Right lobe of liver (tissue), 6 donors: ENCODE results near the gene B3GAT1. TPM values are rescaled to one million over a fixed set of nuclear protein-coding genes. Genes with fewer than 3 reads are reported as not detected.

Experiments used
- ATAC-seq, 4 donors: fragments of 200-7000 bp; cut with Tn5 transposase; one replicate each; pipeline ENCODE4 v1.9.1; 2020; ENCODE audit warnings: mild to moderate bottlenecking in 4 of 4, moderate library complexity in 4 of 4
- DNase-seq, 3 donors: peaks; one replicate each; pipeline ENCODE4 v3.0.0-alpha.2; 2020
- H3K27ac ChIP-seq, 3 donors: fragments of 200-600 bp; one replicate each; pipeline ENCODE4 v1.8.0; 2022
- H3K27me3 ChIP-seq, 2 donors: fragments of 200-600 bp; one replicate each; pipeline ENCODE4 v1.8.0; 2022
- H3K36me3 ChIP-seq, 4 donors: fragments of 200-600 bp; sonication (generic) in 1 of 4; one replicate each; pipeline versions ENCODE4 v1.5.1 to v1.8.0; 2017 to 2022; ENCODE audit warnings: control low read depth in 1 of 4
- H3K4me1 ChIP-seq, 4 donors: fragments of 200-600 bp; sonication (generic) in 1 of 4; one replicate each; pipeline versions ENCODE4 v1.5.1 to v1.8.0; 2017 to 2022; ENCODE audit warnings: control low read depth in 1 of 4
- H3K4me3 ChIP-seq, 3 donors: fragments of 200-600 bp; one replicate each; pipeline ENCODE4 v1.8.0; 2022
- H3K9me3 ChIP-seq, 4 donors: fragments of 200-600 bp; sonication (generic) in 1 of 4; one replicate each; pipeline versions ENCODE4 v1.5.1 to v1.8.0; 2017 to 2022; ENCODE audit warnings: control low read depth in 1 of 4
- CTCF ChIP-seq, 4 donors: fragments of 200-600 bp in 3 of 4; fragments of 450-650 bp in 1 of 4; IDR thresholded peaks; one replicate each; pipeline versions ENCODE4 v1.5.1 to v1.8.0; 2016 to 2022; ENCODE audit warnings: antibody characterized with exemption in 4 of 4, mild to moderate bottlenecking in 2 of 4
- POLR2A ChIP-seq: fragments of 450-650 bp; IDR thresholded peaks from one replicate; pipeline ENCODE4 v1.6.1; 2017; ENCODE audit warnings: antibody characterized with exemption, mild to moderate bottlenecking
- WGBS: methylation state at CpG from one replicate; pipeline ENCODE4 v1.1.6; 2018; ENCODE audit warnings: low coverage, low lambda C conversion rate; ENCODE audit not compliant: insufficient coverage; ENCODE audit errors: missing lambda C conversion rate; 5-methylcytosine and 5-hydroxymethylcytosine counted together
- intact Hi-C, 2 donors: fragments of 100-400 bp; cut with DNase I; formaldehyde crosslinking; loops; one replicate each; pipeline versions ENCODE4 v1.11.2 to v1.14.1; 2022
- total RNA-seq, 6 experiments: library from RNA; depleted of rRNA in 2 of 6; stranded (reverse); fragments of >200 nt in 2 of 6; fragmentation: NEBNext Ultra II Directional in 3 of 6; extraction: Animal tissue kit (Norgen Biotek cat#: 25700) in 3 of 6; gene quantifications; one replicate each; pipeline versions ENCODE4 v1.1.0 to v1.2.4, GENCODE V29; 2016 to 2023
- donor health status: DM: no; HTN: yes; CAD: no.
- donor health status: DM: no; HTN: no; CAD: no.
- donor health status: DM: no; HTN: no; CAD: no.
- donor health status: DM: no; HTN: yes; CAD: no.
- donor health status: DM: no; HTN: yes; CAD: no.

B3GAT1 gene
- total RNA-seq, 6 experiments from 2014 or later: 0.76 to 8.8 (median 5.1) TPM

- TF ChIP-seq CTCF (IDR thresholded peaks at IDR 0.05): no peak
- TF ChIP-seq POLR2A: no peak
- ATAC-seq: no peak
- Histone ChIP-seq H3K27ac (no peak overlapping the region), H3K4me1 (no peaks in the 10 kb centered on the region), H3K4me3 (no peak overlapping the region), H3K9me3 (no peaks in the 10 kb centered on the region), H3K36me3 (no peaks in the 10 kb centered on the region), H3K27me3 (no peaks in the 10 kb centered on the region)
- DNase-seq: peak in 1 of 3 donors; percentile 24
- intact Hi-C loops: no loop called here
- 86% methylated on average over 11 of the region's 14 CpGs for whole genome bisulfite sequencing
Measured at GRCh38 chr11:134377876-134378275, 34.2 kb downstream of the B3GAT1 start.

- DNase-seq (peak in 1 of 3 donors; percentile 13), ATAC-seq (no peak)
- TF ChIP-seq POLR2A (no peak), CTCF (IDR thresholded peaks at IDR 0.05) (no peak)
- H3K36me3 ChIP-seq: no peaks in the 10 kb centered on the region
- H3K9me3 ChIP-seq: no peaks in the 10 kb centered on the region
- intact Hi-C loops: no loop called here
- H3K4me1 ChIP-seq: no peaks in the 10 kb centered on the region
- no peaks in the 10 kb centered on the region for H3K27me3 ChIP-seq
- no peak overlapping the region for H3K27ac ChIP-seq
- WGBS: 78% methylated on average over 6 of the region's 18 CpGs
- no peak overlapping the region for H3K4me3 ChIP-seq
Measured at GRCh38 chr11:134376150-134376921, 35.7 kb downstream of the B3GAT1 start.

GRCh38 chr11:134374891-134375550, 37.0 kb downstream of the B3GAT1 start:
- Histone ChIP-seq H3K36me3 (no peaks in the 10 kb centered on the region), H3K9me3 (no peaks in the 10 kb centered on the region), H3K27me3 (no peaks in the 10 kb centered on the region), H3K27ac (no peak overlapping the region), H3K4me3 (no peak overlapping the region), H3K4me1 (no peaks in the 10 kb centered on the region)
- intact Hi-C loops: no loop called here
- WGBS: 58% methylated on average over 5 of the region's 16 CpGs
- no peak for TF ChIP-seq CTCF (IDR thresholded peaks at IDR 0.05)
- TF ChIP-seq POLR2A: no peak
- ATAC-seq (no peak), DNase-seq (peak in 1 of 3 donors; percentile 27)

- 69% methylated on average over 5 of the region's 9 CpGs for WGBS
- no peaks in the 10 kb centered on the region for H3K9me3 ChIP-seq
- H3K27me3 ChIP-seq: no peaks in the 10 kb centered on the region
- no peaks in the 10 kb centered on the region for H3K36me3 ChIP-seq
- DNase-seq (peak in 1 of 3 donors; percentile 15), ATAC-seq (no peak)
- TF ChIP-seq POLR2A: no peak
- no peak for TF ChIP-seq CTCF (IDR thresholded peaks at IDR 0.05)
- intact Hi-C loops: no loop called here
- H3K27ac ChIP-seq: no peak overlapping the region
- no peaks in the 10 kb centered on the region for H3K4me1 ChIP-seq
- no peak overlapping the region for H3K4me3 ChIP-seq
Measured at GRCh38 chr11:134374171-134374570, 37.9 kb downstream of the B3GAT1 start.
